ENCODE measurements around the gene CETP. TPM values are rescaled to one million over a fixed set of nuclear protein-coding genes. Genes with fewer than 3 reads are reported as not detected.
A peak's percentile ranks its signal among the peaks of the same experiment; 100 is the strongest.
"Not testable (repeated sequence)": the region's sequence is repeated elsewhere in the genome, so short reads cannot be mapped to it uniquely, and the experiment has no call there.

CETP gene
- total RNA-seq, 1 donor from 2014 or later: 0.62 TPM

- no peak for DNase-seq
These were observed 969 bp upstream of the CETP start for GRCh38 chr16:56960681-56961281.

GRCh38 chr16:56961386-56961785 is 364 bp upstream of the CETP start:
- no peak for DNase-seq

GRCh38 chr16:56964243-56965148 is 2.7 kb downstream of the CETP start:
- peak; percentile 10 for DNase-seq

GRCh38 chr16:56965149-56966092 is 3.7 kb downstream of the CETP start:
- DNase-seq: no peak

- no peak for DNase-seq
These were observed 4.3 kb downstream of the CETP start for GRCh38 chr16:56966093-56966475.

- no peak for DNase-seq
These were observed 6.0 kb downstream of the CETP start for GRCh38 chr16:56967733-56968132.

- DNase-seq: no peak
These were observed 8.0 kb downstream of the CETP start for GRCh38 chr16:56969769-56970168.

GRCh38 chr16:56970934-56971767 is 9.4 kb downstream of the CETP start:
- DNase-seq: no peak

GRCh38 chr16:56971768-56972043 is 10.0 kb downstream of the CETP start:
- no peak for DNase-seq

- no peak for DNase-seq
These were observed 10.9 kb downstream of the CETP start for GRCh38 chr16:56972403-56973293.

- no peak for DNase-seq
These were observed 11.5 kb downstream of the CETP start for GRCh38 chr16:56973294-56973689.

GRCh38 chr16:56973899-56974298 is 12.1 kb downstream of the CETP start:
- not testable (repeated sequence) for DNase-seq

- no peak for DNase-seq
These were observed 13.0 kb downstream of the CETP start for GRCh38 chr16:56974549-56975300.

GRCh38 chr16:56975714-56976113 is 14.0 kb downstream of the CETP start:
- no peak for DNase-seq

- DNase-seq: no peak
These were observed 15.5 kb downstream of the CETP start for GRCh38 chr16:56977216-56977615.

GRCh38 chr16:56977823-56978430 is 16.2 kb downstream of the CETP start:
- DNase-seq: no peak

- DNase-seq: no peak
These were observed 18.4 kb downstream of the CETP start for GRCh38 chr16:56980201-56980535.

- DNase-seq: no peak
These were observed 19.3 kb downstream of the CETP start for GRCh38 chr16:56980792-56981724.

All from occipital lobe (tissue), 2 donors.